ENCODE data around the gene KCND3. TPM values are rescaled to one million over a fixed set of nuclear protein-coding genes. Genes with fewer than 3 reads are reported as not detected.

Gene KCND3
- polyA plus RNA-seq, 3 donors = 2.8 to 12.4 (median 5.3) TPM

GRCh38 chr1:111784273-111784901, 205.1 kb downstream of the KCND3 start:
- 38 to 86% (median 84%) methylated on average over 4 of the region's 4 CpGs for WGBS, 3 donors
- no peak overlapping the region for H3K27ac ChIP-seq (ENCODE audit: low read depth, low read length)

GRCh38 chr1:111779546-111779945, 209.9 kb downstream of the KCND3 start:
- 89 to 94% (median 92%) methylated on average over 2 of the region's 2 CpGs for WGBS, 3 donors

GRCh38 chr1:111778541-111779051, 210.9 kb downstream of the KCND3 start:
- no peak overlapping the region for H3K27ac ChIP-seq (ENCODE audit: low read depth, low read length)
- whole genome bisulfite sequencing, 3 donors = 68 to 84% (median 73%) methylated on average over 2 of the region's 2 CpGs

More at GRCh38 chr1:111779546-111779945, 209.9 kb downstream of the KCND3 start:
- H3K27ac ChIP-seq (ENCODE audit: low read depth, low read length) = no peak overlapping the region

GRCh38 chr1:111778066-111778465, 211.4 kb downstream of the KCND3 start:
- no peak overlapping the region for H3K27ac ChIP-seq (ENCODE audit: low read depth, low read length)
- 88 to 92% (median 91%) methylated on average over 6 of the region's 6 CpGs for WGBS, 3 donors

- no peak overlapping the region for H3K27ac ChIP-seq (ENCODE audit: low read depth, low read length)
- WGBS, 3 donors = 67 to 92% (median 73%) methylated on average over 1 of the region's 1 CpG
Measured at GRCh38 chr1:111777301-111777700, 212.2 kb downstream of the KCND3 start.

GRCh38 chr1:111776861-111777260, 212.6 kb downstream of the KCND3 start:
- H3K27ac ChIP-seq (ENCODE audit: low read depth, low read length) = no peak overlapping the region
- WGBS, 3 donors = 92 to 93% (median 93%) methylated on average over 8 of the region's 8 CpGs

GRCh38 chr1:111776391-111776790, 213.1 kb downstream of the KCND3 start:
- no peak overlapping the region for H3K27ac ChIP-seq (ENCODE audit: low read depth, low read length)
- 82 to 84% (median 83%) methylated on average over 2 of the region's 2 CpGs for WGBS, 3 donors

- H3K27ac ChIP-seq (ENCODE audit: low read depth, low read length) = no peak overlapping the region
- 83 to 92% (median 84%) methylated on average over 9 of the region's 9 CpGs for WGBS, 3 donors
Measured at GRCh38 chr1:111775966-111776365, 213.5 kb downstream of the KCND3 start.

GRCh38 chr1:111770916-111771315, 218.6 kb downstream of the KCND3 start:
- 83 to 87% (median 84%) methylated on average over 4 of the region's 4 CpGs for WGBS, 3 donors
- no peak overlapping the region for H3K27ac ChIP-seq (ENCODE audit: low read depth, low read length)

GRCh38 chr1:111769517-111770146, 219.8 kb downstream of the KCND3 start:
- no peak overlapping the region for H3K27ac ChIP-seq (ENCODE audit: low read depth, low read length)
- 23 to 36% (median 35%) methylated on average over 6 of the region's 6 CpGs for WGBS, 3 donors

- H3K27ac ChIP-seq (ENCODE audit: low read depth, low read length) = no peak overlapping the region
Measured at GRCh38 chr1:111768625-111769024, 220.8 kb downstream of the KCND3 start.

- H3K27ac ChIP-seq (ENCODE audit: low read depth, low read length) = no peak overlapping the region
Measured at GRCh38 chr1:111768023-111768422, 221.4 kb downstream of the KCND3 start.

- 94 to 98% (median 96%) methylated on average over 2 of the region's 2 CpGs for WGBS, 3 donors
- no peak overlapping the region for H3K27ac ChIP-seq (ENCODE audit: low read depth, low read length)
Measured at GRCh38 chr1:111762332-111762731, 227.1 kb downstream of the KCND3 start.

GRCh38 chr1:111761717-111762116, 227.8 kb downstream of the KCND3 start:
- H3K27ac ChIP-seq (ENCODE audit: low read depth, low read length) = no peak overlapping the region
- WGBS, 3 donors = 47 to 94% (median 85%) methylated on average over 2 of the region's 2 CpGs

GRCh38 chr1:111758373-111758772, 231.1 kb downstream of the KCND3 start:
- H3K27ac ChIP-seq (ENCODE audit: low read depth, low read length) = no peak overlapping the region
- 64 to 71% (median 70%) methylated on average over 2 of the region's 2 CpGs for WGBS, 3 donors

GRCh38 chr1:111756124-111756513, 233.3 kb downstream of the KCND3 start:
- WGBS, 3 donors = 0 to 1% (median 1%) methylated on average over 26 to 35 of the region's 35 CpGs
- peak overlapping the region; percentile 40 for H3K27ac ChIP-seq (ENCODE audit: low read depth, low read length)

- WGBS, 3 donors = 0 to 1% (median 0%) methylated on average over 65 to 67 of the region's 67 CpGs
- H3K27ac ChIP-seq (ENCODE audit: low read depth, low read length) = peak within 1 kb of the TSS; percentile 40
Measured at GRCh38 chr1:111755331-111756123, 233.9 kb downstream of the KCND3 start, which contains the start of gene DDX20. TSS of gene DDX20 (plus strand) at chr1:111755901. CDS start at chr1:111755925, 24 bp downstream.

GRCh38 chr1:111754984-111755330, 234.5 kb downstream of the KCND3 start:
- no peak overlapping the region for H3K27ac ChIP-seq (ENCODE audit: low read depth, low read length)
- 0 to 1% (median 0%) methylated on average over 12 of the region's 12 CpGs for WGBS, 3 donors

GRCh38 chr1:111751906-111752575, 237.4 kb downstream of the KCND3 start:
- 43 to 52% (median 47%) methylated on average over 2 of the region's 2 CpGs for whole genome bisulfite sequencing, 3 donors
- no peak overlapping the region for H3K27ac ChIP-seq (ENCODE audit: low read depth, low read length)
